CD4-positive, alpha-beta T cell (primary cell): ENCODE results near the gene BRF1. TPM values are rescaled to one million over a fixed set of nuclear protein-coding genes. Genes with fewer than 3 reads are reported as not detected.

Experiments
- ATAC-seq: fragments of 200-7000 bp; cut with Tn5 transposase; one replicate; pipeline ENCODE4 v1.10.0; 2022; ENCODE audit warnings: mild to moderate bottlenecking; ENCODE audit not compliant: poor library complexity
- CTCF ChIA-PET: fragments of 350-600 bp; sonication (Branson Sonifier 250); formaldehyde crosslinking; loops from one replicate; lab custom pipeline; 2021; ENCODE audit warnings: antibody characterized with exemption, inconsistent platforms; lab: Charles Lee
- POLR2A ChIA-PET: fragments of 350-600 bp; sonication (Branson Sonifier 250); formaldehyde crosslinking; loops from one replicate; lab custom pipeline; 2021; ENCODE audit warnings: antibody characterized with exemption, inconsistent platforms; lab: Charles Lee
- DNase-seq, 14 experiments: peaks; one replicate each; pipeline ENCODE4 v3.0.0-alpha.2; 2013 to 2020; ENCODE audit warnings: mixed read lengths in 2 of 14
- H3K27ac ChIP-seq, 2 donors: one replicate each; pipeline versions ENCODE4 v1.5.1 to v1.7.0; 2013; ENCODE audit warnings: low read length in 2 of 2, low read depth in 1 of 2, mild to moderate bottlenecking in 1 of 2
- H3K27me3 ChIP-seq, 2 experiments: 1 replicate in 1 of 2; 2 replicates in 1 of 2; pipeline versions ENCODE4 v1.6.1 to v1.7.0; 2013; ENCODE audit warnings: low read length in 2 of 2, control low read depth in 1 of 2, mild to moderate bottlenecking in 1 of 2, moderate library complexity in 1 of 2; ENCODE audit not compliant: insufficient read depth in 2 of 2, control insufficient read depth in 1 of 2
- H3K36me3 ChIP-seq: one replicate; pipeline ENCODE4 v1.6.1; 2013; ENCODE audit warnings: low read length, control low read depth; ENCODE audit not compliant: insufficient read depth
- H3K4me1 ChIP-seq: one replicate; pipeline ENCODE4 v1.6.1; 2013; ENCODE audit warnings: low read length, control low read depth; ENCODE audit not compliant: insufficient read depth
- H3K4me3 ChIP-seq: one replicate; pipeline ENCODE4 v1.5.1; 2013; ENCODE audit warnings: mild to moderate bottlenecking, low read length, moderate library complexity
- H3K9me3 ChIP-seq, 2 experiments: 1 replicate in 1 of 2; 2 replicates in 1 of 2; pipeline versions ENCODE4 v1.6.1 to v1.7.0; 2013; ENCODE audit warnings: low read length in 2 of 2, mild to moderate bottlenecking in 2 of 2, control low read depth in 1 of 2, moderate library complexity in 1 of 2; ENCODE audit not compliant: control insufficient read depth in 1 of 2, insufficient read depth in 1 of 2
- H3K27ac Mint-ChIP-seq: one replicate; pipeline ENCODE4 v1.8.0; 2020; ENCODE audit warnings: mixed read lengths
- H3K27me3 Mint-ChIP-seq: one replicate; pipeline ENCODE4 v1.8.0; 2021; ENCODE audit warnings: mixed read lengths
- H3K36me3 Mint-ChIP-seq: one replicate; pipeline ENCODE4 v1.8.0; 2021; ENCODE audit warnings: low read depth, mixed read lengths
- H3K4me1 Mint-ChIP-seq: one replicate; pipeline ENCODE4 v1.8.0; 2021; ENCODE audit warnings: low read depth, mixed read lengths
- H3K4me3 Mint-ChIP-seq: one replicate; pipeline ENCODE4 v1.8.0; 2020; ENCODE audit warnings: mild to moderate bottlenecking, mixed read lengths
- H3K9me3 Mint-ChIP-seq: one replicate; pipeline ENCODE4 v1.8.0; 2020; ENCODE audit warnings: mixed read lengths
- CTCF ChIP-seq: fragments of 200-600 bp; IDR thresholded peaks from one replicate; pipeline ENCODE4 v1.8.0; 2022; ENCODE audit warnings: antibody characterized with exemption, mild to moderate bottlenecking
- intact Hi-C, 2 experiments: fragments of 100-400 bp; cut with DNase I in 1 of 2; cut with micrococcal nuclease in 1 of 2; formaldehyde crosslinking; loops; one replicate each; pipeline versions ENCODE4 v1.15.1 to v1.9.0; 2023 to 2025; cut with DNase I, micrococcal nuclease
- total RNA-seq, 174 experiments: library from RNA in 2 of 174; stranded (reverse) in 2 of 174; gene quantifications; one replicate each; pipeline ENCODE4 v1.2.3 and lab custom pipeline; 2021 to 2026

BRF1 gene
- total RNA-seq, 2 experiments from 2014 or later: 77.4 to 77.7 TPM

- Histone ChIP-seq H3K9me3 (peaks cover 0 to 18% of the 10 kb centered on the region in 2 experiments), H3K36me3 (no peaks in the 10 kb centered on the region), H3K4me3 (no peak overlapping the region), H3K27me3 (peaks cover 10 to 11% of the 10 kb centered on the region in 2 experiments), H3K27ac (no peak overlapping the region), H3K4me1 (peaks cover 6% of the 10 kb centered on the region)
- Mint-ChIP-seq H3K4me3 (no peak overlapping the region), H3K36me3 (no peaks in the 10 kb centered on the region), H3K4me1 (no peaks in the 10 kb centered on the region), H3K27ac (no peak overlapping the region), H3K9me3 (no peaks in the 10 kb centered on the region), H3K27me3 (peaks cover 13% of the 10 kb centered on the region)
- no peak for ATAC-seq
- POLR2A ChIA-PET: no interaction called here
- DNase-seq: no peak
- intact Hi-C loops: no loop called here
- TF ChIP-seq CTCF: no peak
- CTCF ChIA-PET: no interaction called here
These were observed 137.6 kb downstream of the BRF1 start for GRCh38 chr14:105163040-105163742.

GRCh38 chr14:105162669-105162979 is 138.2 kb downstream of the BRF1 start:
- H3K4me1 Mint-ChIP-seq: no peaks in the 10 kb centered on the region
- no peak overlapping the region for H3K27ac Mint-ChIP-seq

GRCh38 chr14:105161964-105162668 is 138.7 kb downstream of the BRF1 start:
- no peaks in the 10 kb centered on the region for H3K36me3 Mint-ChIP-seq
- peaks cover 13% of the 10 kb centered on the region for H3K27me3 Mint-ChIP-seq
- H3K27ac ChIP-seq: no peak overlapping the region
- peaks cover 0 to 18% of the 10 kb centered on the region in 2 experiments for H3K9me3 ChIP-seq
- DNase-seq (peak in 1 of 14 experiments; percentile 49), ATAC-seq (no peak)
- H3K9me3 Mint-ChIP-seq: no peaks in the 10 kb centered on the region
- no peak overlapping the region for H3K27ac Mint-ChIP-seq
- intact Hi-C loops: no loop called here
- H3K4me1 ChIP-seq: peaks cover 3% of the 10 kb centered on the region
- CTCF ChIA-PET: no interaction called here
- H3K4me3 ChIP-seq: no peak overlapping the region
- H3K4me3 Mint-ChIP-seq: no peak overlapping the region
- POLR2A ChIA-PET: no interaction called here
- H3K27me3 ChIP-seq: peaks cover 10% of the 10 kb centered on the region in 2 experiments
- no peaks in the 10 kb centered on the region for H3K4me1 Mint-ChIP-seq
- no peak for TF ChIP-seq CTCF
- H3K36me3 ChIP-seq: no peaks in the 10 kb centered on the region

More at GRCh38 chr14:105162669-105162979, 138.2 kb downstream of the BRF1 start:
- ChIA-PET POLR2A (no interaction called here), CTCF (no interaction called here)
- no peak overlapping the region for H3K4me3 Mint-ChIP-seq
- no peaks in the 10 kb centered on the region for H3K9me3 Mint-ChIP-seq
- no peak for ATAC-seq
- Histone ChIP-seq H3K4me1 (peaks cover 4% of the 10 kb centered on the region), H3K27me3 (peaks cover 10 to 11% of the 10 kb centered on the region in 2 experiments), H3K4me3 (no peak overlapping the region), H3K27ac (no peak overlapping the region), H3K36me3 (no peaks in the 10 kb centered on the region), H3K9me3 (peaks cover 0 to 18% of the 10 kb centered on the region in 2 experiments)
- intact Hi-C loops: no loop called here
- peaks cover 13% of the 10 kb centered on the region for H3K27me3 Mint-ChIP-seq
- no peaks in the 10 kb centered on the region for H3K36me3 Mint-ChIP-seq
- no peak for DNase-seq
- TF ChIP-seq CTCF: no peak
